Liver (tissue), 9 donors: ENCODE data around the gene PRKN. TPM values are rescaled to one million over a fixed set of nuclear protein-coding genes. Genes with fewer than 3 reads are reported as not detected.

Experiments used
- DNase-seq: peaks from one replicate; pipeline ENCODE4 v3.0.0-alpha.2; 2017; ENCODE audit warnings: low spot score
- H3K27ac ChIP-seq, 2 donors: one replicate each; pipeline ENCODE4 v1.7.0; 2013; ENCODE audit warnings: inconsistent platforms in 2 of 2, low read length in 2 of 2, control low read depth in 1 of 2, low read depth in 1 of 2, mild to moderate bottlenecking in 1 of 2
- H3K27me3 ChIP-seq, 4 donors: one replicate each; pipeline versions ENCODE4 v1.6.1 to v1.7.0; 2013; ENCODE audit warnings: low read length in 3 of 4, inconsistent platforms in 1 of 4, mild to moderate bottlenecking in 1 of 4, moderate library complexity in 1 of 4; ENCODE audit not compliant: control insufficient read depth in 4 of 4, insufficient read depth in 4 of 4
- H3K36me3 ChIP-seq, 4 donors: one replicate each; pipeline versions ENCODE4 v1.6.1 to v1.7.0; 2013; ENCODE audit warnings: low read length in 3 of 4, mild to moderate bottlenecking in 3 of 4, low read depth in 1 of 4, moderate library complexity in 1 of 4; ENCODE audit not compliant: control insufficient read depth in 4 of 4, insufficient read depth in 3 of 4
- H3K4me1 ChIP-seq, 4 donors: one replicate each; pipeline versions ENCODE4 v1.6.1 to v1.7.0; 2013; ENCODE audit warnings: low read length in 3 of 4, mild to moderate bottlenecking in 3 of 4, moderate library complexity in 1 of 4; ENCODE audit not compliant: control insufficient read depth in 4 of 4, insufficient read depth in 4 of 4
- H3K4me3 ChIP-seq, 3 donors: one replicate each; pipeline versions ENCODE4 v1.6.1 to v1.7.0; 2013; ENCODE audit warnings: low read length in 3 of 3, control low read depth in 1 of 3, low read depth in 1 of 3, mild to moderate bottlenecking in 1 of 3
- H3K9ac ChIP-seq, 2 donors: one replicate each; pipeline ENCODE4 v1.7.0; 2013; ENCODE audit warnings: low read length in 2 of 2, mild to moderate bottlenecking in 2 of 2, moderate library complexity in 2 of 2, control low read depth in 1 of 2, low read depth in 1 of 2
- H3K9me3 ChIP-seq, 4 donors: one replicate each; pipeline versions ENCODE4 v1.6.1 to v1.7.0; 2013; ENCODE audit warnings: low read length in 3 of 4; ENCODE audit not compliant: control insufficient read depth in 4 of 4
- EGR1 ChIP-seq, 2 donors: IDR thresholded peaks; 2 replicates each; pipeline ENCODE4 v1.6.1; 2016 to 2018; ENCODE audit warnings: antibody characterized with exemption in 2 of 2, low read depth in 2 of 2
- FOXA1 ChIP-seq: IDR thresholded peaks from 2 replicates; pipeline ENCODE4 v1.6.1; 2016; ENCODE audit warnings: antibody characterized with exemption
- FOXA2 ChIP-seq: IDR thresholded peaks from 2 replicates; pipeline ENCODE4 v1.6.1; 2016; ENCODE audit warnings: antibody characterized with exemption
- GABPA ChIP-seq, 2 donors: IDR thresholded peaks in 1 of 2; conservative IDR thresholded peaks in 1 of 2; 2 replicates each; pipeline ENCODE4 v1.6.1; 2016; ENCODE audit warnings: antibody characterized with exemption in 2 of 2, mild to moderate bottlenecking in 1 of 2, moderate library complexity in 1 of 2
- HNF4A ChIP-seq, 2 donors: conservative IDR thresholded peaks; 2 replicates each; pipeline ENCODE4 v1.6.1; 2016; ENCODE audit warnings: antibody characterized with exemption in 2 of 2, mild to moderate bottlenecking in 2 of 2
- HNF4G ChIP-seq: IDR thresholded peaks from 2 replicates; pipeline ENCODE4 v1.6.1; 2016; ENCODE audit warnings: antibody characterized with exemption
- JUND ChIP-seq, 2 donors: IDR thresholded peaks; 2 replicates each; pipeline ENCODE4 v1.6.1; 2016; ENCODE audit warnings: antibody characterized with exemption in 2 of 2
- NR2F2 ChIP-seq: IDR thresholded peaks from 2 replicates; pipeline ENCODE4 v1.6.1; 2016; ENCODE audit warnings: antibody characterized with exemption
- RAD21 ChIP-seq, 2 donors: IDR thresholded peaks; 2 replicates each; pipeline ENCODE4 v1.6.1; 2016; ENCODE audit warnings: antibody characterized with exemption in 2 of 2, mild to moderate bottlenecking in 2 of 2
- RXRA ChIP-seq, 2 donors: IDR thresholded peaks; 2 replicates each; pipeline ENCODE4 v1.6.1; 2017 to 2018; ENCODE audit warnings: antibody characterized with exemption in 2 of 2, mild to moderate bottlenecking in 1 of 2
- SP1 ChIP-seq: IDR thresholded peaks from 2 replicates; pipeline ENCODE4 v1.6.1; 2018; ENCODE audit warnings: antibody characterized with exemption, mild to moderate bottlenecking
- TAF1 ChIP-seq: conservative IDR thresholded peaks from 2 replicates; pipeline ENCODE4 v1.6.1; 2016; ENCODE audit warnings: antibody characterized with exemption, mild to moderate bottlenecking
- YY1 ChIP-seq: IDR thresholded peaks from 2 replicates; pipeline ENCODE4 v1.6.1; 2016; ENCODE audit warnings: antibody characterized with exemption, mild to moderate bottlenecking
- WGBS: extraction: QIAGEN DNeasy Blood & Tissue Kit; methylation state at CpG from one replicate; pipeline ENCODE4 v1.1.7; 2013; 5-methylcytosine and 5-hydroxymethylcytosine counted together
- polyA plus RNA-seq, 2 donors: library from polyadenylated mRNA; stranded (reverse) in 1 of 2; unstranded in 1 of 2; fragments of 200-250 nt in 1 of 2; fragments of >200 nt in 1 of 2; fragmentation: Nextera tagmentation in 1 of 2; extraction: Ambion mirVana in 1 of 2; gene quantifications; one replicate each; pipeline versions ENCODE4 v1.2.1 to v1.2.3, GENCODE V29; 2013 to 2015
- total RNA-seq, 2 donors: library from RNA; depleted of rRNA; stranded (reverse); fragments of >200 nt; gene quantifications; one replicate each; pipeline ENCODE4 v1.2.3, GENCODE V29; 2014
- TF ChIP-seq, protein P1 (sequence below): IDR thresholded peaks from 2 replicates; pipeline ENCODE4 v1.6.1; 2016; ENCODE audit warnings: antibody characterized with exemption, mild to moderate bottlenecking
- TF ChIP-seq, protein P2 (sequence below): IDR thresholded peaks from 2 replicates; pipeline ENCODE4 v1.6.1; 2016; ENCODE audit warnings: antibody characterized with exemption
- TF ChIP-seq, protein P3 (sequence below): IDR thresholded peaks from 2 replicates; pipeline ENCODE4 v1.6.1; 2016; ENCODE audit warnings: antibody characterized with exemption
- TF ChIP-seq, protein P4 (sequence below): IDR thresholded peaks from 2 replicates; pipeline ENCODE4 v1.6.1; 2016; ENCODE audit warnings: antibody characterized with exemption
- TF ChIP-seq, protein P5 (sequence below): fragments of 150-350 bp; IDR thresholded peaks from 2 replicates; pipeline ENCODE4 v1.5.1; 2017; ENCODE audit warnings: improper control_type of control experiment, low read depth, low read length; ENCODE audit not compliant: missing input control
- donor health status: healthy.
- donor health status: healthy.
- donor health status: healthy.
- donor health status: healthy.
- donor health status: healthy.

PRKN gene
- total and polyA plus RNA-seq, 4 donors: 0.47 to 4.1 (median 3.2) TPM

DNA sequence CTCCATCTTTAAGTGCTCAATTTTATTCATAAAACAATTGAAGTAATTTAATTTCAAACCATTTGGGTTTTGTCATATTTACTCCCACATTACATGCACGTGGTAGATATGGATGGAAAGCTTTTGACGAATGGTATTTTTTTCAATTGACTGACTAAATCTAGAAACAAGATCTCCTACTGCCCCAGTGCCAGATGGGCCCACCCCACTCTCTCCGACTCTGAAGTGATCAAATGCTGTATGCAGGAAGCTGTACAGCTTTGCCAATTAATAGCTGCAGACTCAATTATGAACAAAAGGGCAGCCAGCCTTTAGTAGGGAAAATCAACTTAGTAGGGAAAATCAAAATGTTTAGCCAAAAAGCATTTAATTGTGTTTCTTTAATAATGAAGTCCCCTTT, 46.4 kb upstream of the PRKN start:
- Histone ChIP-seq H3K27ac (no peak overlapping the region), H3K27me3 (no peaks in the 10 kb centered on the region), H3K9ac (no peak overlapping the region), H3K4me1 (no peaks in the 10 kb centered on the region), H3K9me3 (peaks cover 0 to 2% (median 0%) of the 10 kb centered on the region in 4 donors), H3K4me3 (no peak overlapping the region), H3K36me3 (no peaks in the 10 kb centered on the region)
- TF ChIP-seq, protein P1, sequence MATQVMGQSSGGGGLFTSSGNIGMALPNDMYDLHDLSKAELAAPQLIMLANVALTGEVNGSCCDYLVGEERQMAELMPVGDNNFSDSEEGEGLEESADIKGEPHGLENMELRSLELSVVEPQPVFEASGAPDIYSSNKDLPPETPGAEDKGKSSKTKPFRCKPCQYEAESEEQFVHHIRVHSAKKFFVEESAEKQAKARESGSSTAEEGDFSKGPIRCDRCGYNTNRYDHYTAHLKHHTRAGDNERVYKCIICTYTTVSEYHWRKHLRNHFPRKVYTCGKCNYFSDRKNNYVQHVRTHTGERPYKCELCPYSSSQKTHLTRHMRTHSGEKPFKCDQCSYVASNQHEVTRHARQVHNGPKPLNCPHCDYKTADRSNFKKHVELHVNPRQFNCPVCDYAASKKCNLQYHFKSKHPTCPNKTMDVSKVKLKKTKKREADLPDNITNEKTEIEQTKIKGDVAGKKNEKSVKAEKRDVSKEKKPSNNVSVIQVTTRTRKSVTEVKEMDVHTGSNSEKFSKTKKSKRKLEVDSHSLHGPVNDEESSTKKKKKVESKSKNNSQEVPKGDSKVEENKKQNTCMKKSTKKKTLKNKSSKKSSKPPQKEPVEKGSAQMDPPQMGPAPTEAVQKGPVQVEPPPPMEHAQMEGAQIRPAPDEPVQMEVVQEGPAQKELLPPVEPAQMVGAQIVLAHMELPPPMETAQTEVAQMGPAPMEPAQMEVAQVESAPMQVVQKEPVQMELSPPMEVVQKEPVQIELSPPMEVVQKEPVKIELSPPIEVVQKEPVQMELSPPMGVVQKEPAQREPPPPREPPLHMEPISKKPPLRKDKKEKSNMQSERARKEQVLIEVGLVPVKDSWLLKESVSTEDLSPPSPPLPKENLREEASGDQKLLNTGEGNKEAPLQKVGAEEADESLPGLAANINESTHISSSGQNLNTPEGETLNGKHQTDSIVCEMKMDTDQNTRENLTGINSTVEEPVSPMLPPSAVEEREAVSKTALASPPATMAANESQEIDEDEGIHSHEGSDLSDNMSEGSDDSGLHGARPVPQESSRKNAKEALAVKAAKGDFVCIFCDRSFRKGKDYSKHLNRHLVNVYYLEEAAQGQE: no peak
- TF ChIP-seq JUND (IDR thresholded peaks at IDR 0.05) (no peak), HNF4G (no peak), RAD21 (IDR thresholded peaks at IDR 0.05) (no peak), SP1 (no peak), EGR1 (IDR thresholded peaks at IDR 0.05; ENCODE audit: low read depth in 2 of 2) (no peak), RXRA (IDR thresholded peaks at IDR 0.05) (no peak), YY1 (no peak), FOXA1 (no peak), FOXA2 (no peak), TAF1 (no peak), NR2F2 (no peak), GABPA (IDR thresholded peaks at IDR 0.05 in 1 of 2, conservative IDR thresholded peaks at IDR 0.05 in 1 of 2) (no peak)
- TF ChIP-seq, protein P2, sequence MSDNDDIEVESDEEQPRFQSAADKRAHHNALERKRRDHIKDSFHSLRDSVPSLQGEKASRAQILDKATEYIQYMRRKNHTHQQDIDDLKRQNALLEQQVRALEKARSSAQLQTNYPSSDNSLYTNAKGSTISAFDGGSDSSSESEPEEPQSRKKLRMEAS: no peak
- TF ChIP-seq, protein P3, sequence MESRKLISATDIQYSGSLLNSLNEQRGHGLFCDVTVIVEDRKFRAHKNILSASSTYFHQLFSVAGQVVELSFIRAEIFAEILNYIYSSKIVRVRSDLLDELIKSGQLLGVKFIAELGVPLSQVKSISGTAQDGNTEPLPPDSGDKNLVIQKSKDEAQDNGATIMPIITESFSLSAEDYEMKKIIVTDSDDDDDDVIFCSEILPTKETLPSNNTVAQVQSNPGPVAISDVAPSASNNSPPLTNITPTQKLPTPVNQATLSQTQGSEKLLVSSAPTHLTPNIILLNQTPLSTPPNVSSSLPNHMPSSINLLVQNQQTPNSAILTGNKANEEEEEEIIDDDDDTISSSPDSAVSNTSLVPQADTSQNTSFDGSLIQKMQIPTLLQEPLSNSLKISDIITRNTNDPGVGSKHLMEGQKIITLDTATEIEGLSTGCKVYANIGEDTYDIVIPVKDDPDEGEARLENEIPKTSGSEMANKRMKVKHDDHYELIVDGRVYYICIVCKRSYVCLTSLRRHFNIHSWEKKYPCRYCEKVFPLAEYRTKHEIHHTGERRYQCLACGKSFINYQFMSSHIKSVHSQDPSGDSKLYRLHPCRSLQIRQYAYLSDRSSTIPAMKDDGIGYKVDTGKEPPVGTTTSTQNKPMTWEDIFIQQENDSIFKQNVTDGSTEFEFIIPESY: no peak
- TF ChIP-seq, protein P4, sequence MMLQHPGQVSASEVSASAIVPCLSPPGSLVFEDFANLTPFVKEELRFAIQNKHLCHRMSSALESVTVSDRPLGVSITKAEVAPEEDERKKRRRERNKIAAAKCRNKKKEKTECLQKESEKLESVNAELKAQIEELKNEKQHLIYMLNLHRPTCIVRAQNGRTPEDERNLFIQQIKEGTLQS: no peak
- DNase-seq: no peak
- WGBS: 93% methylated on average over 3 of the region's 3 CpGs

DNA sequence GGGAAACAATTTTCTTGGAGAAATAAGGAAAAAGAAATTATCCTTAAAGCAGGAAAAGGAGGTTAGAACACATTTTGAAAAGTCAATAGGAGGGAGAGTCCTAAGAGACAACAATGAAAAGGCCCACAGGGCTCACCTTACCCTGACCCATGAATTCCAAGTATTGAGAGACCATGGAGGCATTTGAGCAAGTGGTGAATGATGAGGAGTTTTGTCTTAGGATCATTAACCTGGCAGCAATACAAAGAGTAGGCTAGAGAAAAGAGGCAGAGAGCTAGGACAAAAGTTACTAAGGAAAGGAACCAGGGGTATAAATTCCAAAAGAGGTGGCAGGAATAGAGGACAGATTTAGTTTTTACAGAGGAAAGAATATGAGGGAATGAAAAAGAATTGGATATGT, 44.9 kb upstream of the PRKN start:
- no peak overlapping the region for H3K4me3 ChIP-seq
- H3K27ac ChIP-seq: no peak overlapping the region
- H3K27me3 ChIP-seq: no peaks in the 10 kb centered on the region
- no peak for DNase-seq
- no peak overlapping the region for H3K9ac ChIP-seq
- H3K9me3 ChIP-seq: no peaks in the 10 kb centered on the region
- H3K4me1 ChIP-seq: no peaks in the 10 kb centered on the region
- H3K36me3 ChIP-seq: no peaks in the 10 kb centered on the region
- TF ChIP-seq NR2F2: no peak
- TF ChIP-seq, protein P4: no peak
- TF ChIP-seq, protein P2: no peak
- TF ChIP-seq, protein P3: no peak
- TF ChIP-seq SP1: no peak
- no peak for TF ChIP-seq YY1
- TF ChIP-seq EGR1 (IDR thresholded peaks at IDR 0.05; ENCODE audit: low read depth in 2 of 2): no peak
- TF ChIP-seq JUND (IDR thresholded peaks at IDR 0.05): no peak
- TF ChIP-seq HNF4A (conservative IDR thresholded peaks at IDR 0.05): no peak
- TF ChIP-seq RAD21 (IDR thresholded peaks at IDR 0.05): no peak
- TF ChIP-seq, protein P5, sequence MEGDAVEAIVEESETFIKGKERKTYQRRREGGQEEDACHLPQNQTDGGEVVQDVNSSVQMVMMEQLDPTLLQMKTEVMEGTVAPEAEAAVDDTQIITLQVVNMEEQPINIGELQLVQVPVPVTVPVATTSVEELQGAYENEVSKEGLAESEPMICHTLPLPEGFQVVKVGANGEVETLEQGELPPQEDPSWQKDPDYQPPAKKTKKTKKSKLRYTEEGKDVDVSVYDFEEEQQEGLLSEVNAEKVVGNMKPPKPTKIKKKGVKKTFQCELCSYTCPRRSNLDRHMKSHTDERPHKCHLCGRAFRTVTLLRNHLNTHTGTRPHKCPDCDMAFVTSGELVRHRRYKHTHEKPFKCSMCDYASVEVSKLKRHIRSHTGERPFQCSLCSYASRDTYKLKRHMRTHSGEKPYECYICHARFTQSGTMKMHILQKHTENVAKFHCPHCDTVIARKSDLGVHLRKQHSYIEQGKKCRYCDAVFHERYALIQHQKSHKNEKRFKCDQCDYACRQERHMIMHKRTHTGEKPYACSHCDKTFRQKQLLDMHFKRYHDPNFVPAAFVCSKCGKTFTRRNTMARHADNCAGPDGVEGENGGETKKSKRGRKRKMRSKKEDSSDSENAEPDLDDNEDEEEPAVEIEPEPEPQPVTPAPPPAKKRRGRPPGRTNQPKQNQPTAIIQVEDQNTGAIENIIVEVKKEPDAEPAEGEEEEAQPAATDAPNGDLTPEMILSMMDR: no peak
- no peak for TF ChIP-seq HNF4G
